SIG-M5 (cell line): Measurements from ENCODE around the gene TMEM200A.
"Not testable (repeated sequence)": the region's sequence is repeated elsewhere in the genome, so short reads cannot be mapped to it uniquely, and the experiment has no call there.

Source experiments
- DNase-seq: peaks from one replicate; lab custom pipeline; 2025; lab: John Stamatoyannopoulos, UW

The TMEM200A gene

GRCh38 chr6:130365166-130366106 lies at the start of gene TMEM200A:
TSS of gene TMEM200A (plus strand) at chr6:130366017. CDS start at chr6:130440423, 74,406 bp downstream.
- DNase-seq = no peak

GRCh38 chr6:130320908-130321307 lies 44.9 kb upstream of the TMEM200A start:
- no peak for DNase-seq

- no peak for DNase-seq
Measured at GRCh38 chr6:130322673-130323268, 43.0 kb upstream of the TMEM200A start.

GRCh38 chr6:130324657-130325056 lies 41.2 kb upstream of the TMEM200A start:
- DNase-seq = no peak

GRCh38 chr6:130326496-130326895 lies 39.3 kb upstream of the TMEM200A start:
- DNase-seq = no peak

- DNase-seq = no peak
Measured at GRCh38 chr6:130337534-130337933, 28.3 kb upstream of the TMEM200A start.

GRCh38 chr6:130346324-130346723 lies 19.5 kb upstream of the TMEM200A start:
- not testable (repeated sequence) for DNase-seq

GRCh38 chr6:130354322-130354721 lies 11.5 kb upstream of the TMEM200A start:
- no peak for DNase-seq

- DNase-seq = no peak
Measured at GRCh38 chr6:130355572-130355971, 10.2 kb upstream of the TMEM200A start.

GRCh38 chr6:130357436-130357835 lies 8.4 kb upstream of the TMEM200A start:
- DNase-seq = no peak

- no peak for DNase-seq
Measured at GRCh38 chr6:130359736-130360135, 6.1 kb upstream of the TMEM200A start.

- no peak for DNase-seq
Measured at GRCh38 chr6:130362128-130362527, 3.7 kb upstream of the TMEM200A start.

GRCh38 chr6:130364224-130364780 lies 1.5 kb upstream of the TMEM200A start:
- DNase-seq = no peak

GRCh38 chr6:130366107-130367005 lies 539 bp downstream of the TMEM200A start:
- no peak for DNase-seq

GRCh38 chr6:130367767-130368166 lies 1.9 kb downstream of the TMEM200A start:
- DNase-seq = no peak

- no peak for DNase-seq
Measured at GRCh38 chr6:130368576-130368975, 2.8 kb downstream of the TMEM200A start.

GRCh38 chr6:130369831-130370230 lies 4.0 kb downstream of the TMEM200A start:
- no peak for DNase-seq

GRCh38 chr6:130371921-130372420 lies 6.2 kb downstream of the TMEM200A start:
- no peak for DNase-seq

GRCh38 chr6:130372786-130373185 lies 7.0 kb downstream of the TMEM200A start:
- no peak for DNase-seq

- DNase-seq = no peak
Measured at GRCh38 chr6:130373992-130374391, 8.2 kb downstream of the TMEM200A start.

- no peak for DNase-seq
Measured at GRCh38 chr6:130376936-130377335, 11.1 kb downstream of the TMEM200A start.

GRCh38 chr6:130377371-130377770 lies 11.6 kb downstream of the TMEM200A start:
- DNase-seq = no peak
